Right forelimb (tissue), 1 donor: ENCODE results near the gene LEMD2.
A peak's percentile ranks its signal among the peaks of the same experiment; 100 is the strongest.

Experiments
- DNase-seq: peaks from one replicate; pipeline ENCODE4 v3.0.0-alpha.2; 2018

The LEMD2 gene

DNA sequence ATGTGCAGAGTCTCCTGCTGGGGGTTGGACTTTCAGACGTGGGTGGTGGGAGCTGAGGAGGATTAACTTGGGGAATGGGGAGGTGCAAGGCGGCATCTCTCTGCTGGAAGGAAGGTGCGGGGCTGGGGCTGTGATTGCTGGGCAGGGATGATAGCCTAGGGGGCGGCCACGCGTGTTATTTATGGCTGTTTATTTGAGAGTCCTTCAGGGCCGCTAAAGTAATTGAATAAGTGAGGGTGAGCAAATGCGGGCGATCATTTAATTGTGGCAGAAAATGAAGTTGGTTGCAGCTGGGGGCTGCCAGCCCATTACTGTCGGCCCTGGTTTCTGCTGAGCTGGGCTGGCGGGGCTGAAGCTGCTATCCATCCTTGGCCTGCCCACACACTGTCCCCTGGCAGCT lies 34.7 kb downstream of the LEMD2 start:
- no peak for DNase-seq

GRCh38 chr6:33752646-33753015 lies 36.3 kb downstream of the LEMD2 start:
- no peak for DNase-seq

DNA sequence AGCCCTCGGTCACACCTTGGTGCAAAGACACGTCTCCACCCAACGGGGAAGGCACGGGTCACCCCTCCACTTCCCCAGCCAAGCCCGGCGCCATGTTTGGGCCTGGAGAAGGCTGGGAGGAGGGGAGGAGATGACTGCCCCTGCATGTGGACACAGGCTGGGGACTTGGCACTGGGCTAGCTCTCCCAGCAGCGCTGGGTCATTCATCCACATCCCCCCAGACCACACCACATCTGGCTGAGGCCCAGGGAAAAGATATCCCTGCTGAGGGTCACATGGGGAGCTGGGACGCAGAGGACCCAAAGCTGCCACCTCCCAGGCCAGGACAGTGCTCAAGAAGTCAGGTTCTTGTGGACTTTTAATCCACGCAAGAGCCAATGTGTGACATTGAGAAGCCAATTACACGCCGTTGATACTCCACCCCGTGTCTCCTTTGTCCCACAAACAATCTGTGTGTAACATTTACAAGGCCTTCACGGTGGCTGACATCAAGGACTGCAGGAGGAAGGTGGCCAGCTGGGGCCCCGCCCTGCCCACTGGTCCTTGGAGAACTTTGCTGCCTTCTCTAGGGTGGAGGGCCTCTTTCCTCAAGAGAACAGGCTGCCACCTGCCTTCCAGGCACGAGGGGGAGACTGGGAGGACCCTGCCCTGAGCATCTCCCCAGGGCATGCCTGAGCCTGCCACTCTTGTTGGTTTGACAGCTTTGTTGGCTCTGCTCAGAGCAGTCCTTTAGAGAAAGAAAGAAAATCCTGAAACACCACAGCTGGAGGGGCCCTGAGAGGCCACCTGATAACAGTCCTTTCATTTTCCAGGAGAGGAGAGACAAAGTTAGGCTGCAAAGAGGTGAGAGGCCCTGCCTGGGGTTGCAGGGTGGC lies 36.9 kb downstream of the LEMD2 start:
- no peak for DNase-seq

DNA sequence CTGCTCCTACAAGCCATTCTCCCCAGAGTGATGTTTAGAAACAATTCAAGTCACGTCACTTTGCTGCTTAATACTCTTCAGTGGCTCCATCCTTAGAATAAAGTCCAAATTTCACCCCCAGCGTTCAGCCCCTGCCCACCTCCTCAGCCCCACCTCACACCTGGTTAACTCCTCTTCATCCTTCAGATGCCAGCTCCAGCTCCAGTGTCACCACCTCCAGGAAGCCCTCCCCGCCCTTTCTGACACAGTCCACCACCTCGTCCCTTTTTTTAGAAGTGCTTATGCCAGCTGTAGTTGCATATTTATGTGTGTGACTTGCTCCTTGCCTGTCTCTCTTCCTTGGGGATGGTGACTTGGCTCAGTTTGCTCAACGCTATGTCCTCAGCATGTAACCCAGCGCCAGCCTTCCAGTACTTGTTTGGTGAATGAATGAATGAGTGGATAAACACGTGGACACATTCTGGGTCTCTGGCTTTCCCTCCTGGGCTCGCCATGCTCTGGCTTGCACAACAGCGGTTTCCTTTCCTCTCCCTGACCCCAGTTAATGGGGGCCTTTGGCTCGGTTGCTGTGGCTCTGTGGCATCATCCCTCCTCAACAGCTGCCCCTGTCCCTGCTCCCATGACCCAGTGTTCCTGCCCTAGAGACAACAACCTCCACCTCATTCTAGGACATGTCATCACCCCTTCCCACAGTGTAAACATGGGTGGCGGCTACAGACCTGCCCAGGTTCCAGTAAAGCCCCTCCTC lies 38.5 kb downstream of the LEMD2 start:
- no peak for DNase-seq

- no peak for DNase-seq
Observed at GRCh38 chr6:33749401-33749800, 39.5 kb downstream of the LEMD2 start.

DNA sequence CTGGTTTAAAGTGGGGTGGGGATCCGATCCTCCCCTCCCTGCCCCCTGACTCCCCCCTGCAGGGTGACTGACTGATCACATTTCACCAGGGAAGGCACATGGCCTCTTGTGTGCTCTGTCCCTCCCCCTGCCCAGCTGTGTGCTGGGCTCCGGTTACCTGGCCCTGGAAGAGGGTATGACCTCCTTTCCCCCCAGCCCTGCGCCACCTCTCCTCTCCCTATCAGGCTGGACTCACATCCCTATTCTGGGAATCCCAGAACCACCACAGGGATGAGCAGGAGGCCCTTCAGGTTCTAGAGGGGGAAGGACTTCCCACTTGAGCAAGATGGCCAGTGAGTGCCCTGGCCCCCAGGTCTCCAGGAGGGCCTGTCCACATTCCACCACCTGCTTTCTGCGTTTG lies 40.1 kb downstream of the LEMD2 start:
- no peak for DNase-seq

DNA sequence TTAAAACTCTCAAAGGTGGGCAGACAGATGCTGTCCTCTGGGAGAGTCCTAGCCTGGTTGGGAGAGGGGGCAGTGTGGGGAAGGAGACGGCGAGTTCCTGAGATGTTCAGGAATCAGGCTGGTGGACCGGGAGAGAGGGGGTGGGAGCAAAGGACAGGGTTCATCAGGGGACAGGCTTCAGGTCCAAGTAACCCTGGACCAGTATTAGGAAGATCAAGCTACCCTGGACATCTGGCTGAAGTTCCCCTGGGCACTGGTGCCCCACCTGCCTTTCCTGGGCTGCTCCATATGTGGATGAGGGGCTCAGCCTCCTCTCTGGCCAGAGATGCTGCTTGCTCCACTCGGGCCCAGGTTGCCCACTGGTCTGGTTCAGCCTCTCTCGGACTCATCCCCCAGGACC lies 41.1 kb downstream of the LEMD2 start:
- DNase-seq, result no peak

DNA sequence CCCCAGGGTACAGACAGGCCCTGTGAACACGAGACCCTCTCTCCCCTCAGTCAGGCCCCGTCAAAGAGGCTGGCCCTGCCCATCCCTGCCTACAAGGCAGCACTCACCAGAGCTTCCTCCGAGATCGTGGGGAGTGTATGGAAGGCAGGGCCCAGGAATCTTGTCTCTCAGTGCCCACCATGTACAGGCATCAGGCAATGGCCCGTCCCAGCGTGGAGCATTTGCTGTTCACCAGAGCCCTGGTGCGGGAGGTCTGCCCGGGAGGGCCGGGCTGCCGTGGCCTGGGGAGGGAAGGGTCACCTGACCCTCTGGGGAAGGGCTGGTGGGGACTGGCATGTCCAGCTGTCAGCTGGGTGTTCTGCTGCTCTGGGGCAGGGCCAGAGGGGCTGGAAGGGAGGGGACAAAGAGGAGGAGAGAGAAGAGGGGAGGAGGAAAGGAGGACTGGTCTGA lies 42.3 kb downstream of the LEMD2 start, which contains the start of gene IP6K3:
Gene IP6K3, minus strand, starts transcription at position 255 of the 450 bp plus-strand sequence. CDS start 11,429 bp downstream, outside the sequence.
- peak; percentile 69 for DNase-seq

- DNase-seq, result peak; percentile 68
Observed at GRCh38 chr6:33746036-33746600, 42.8 kb downstream of the LEMD2 start.

GRCh38 chr6:33745548-33745947 lies 43.4 kb downstream of the LEMD2 start:
- DNase-seq, result no peak

- DNase-seq, result no peak
Observed at GRCh38 chr6:33744895-33745546, 43.9 kb downstream of the LEMD2 start.

- DNase-seq, result peak; percentile 80
Observed at GRCh38 chr6:33744001-33744848, 44.7 kb downstream of the LEMD2 start.

GRCh38 chr6:33742837-33743236 lies 46.1 kb downstream of the LEMD2 start:
- DNase-seq, result no peak

- DNase-seq, result no peak
Observed at GRCh38 chr6:33742092-33742491, 46.8 kb downstream of the LEMD2 start.

DNA sequence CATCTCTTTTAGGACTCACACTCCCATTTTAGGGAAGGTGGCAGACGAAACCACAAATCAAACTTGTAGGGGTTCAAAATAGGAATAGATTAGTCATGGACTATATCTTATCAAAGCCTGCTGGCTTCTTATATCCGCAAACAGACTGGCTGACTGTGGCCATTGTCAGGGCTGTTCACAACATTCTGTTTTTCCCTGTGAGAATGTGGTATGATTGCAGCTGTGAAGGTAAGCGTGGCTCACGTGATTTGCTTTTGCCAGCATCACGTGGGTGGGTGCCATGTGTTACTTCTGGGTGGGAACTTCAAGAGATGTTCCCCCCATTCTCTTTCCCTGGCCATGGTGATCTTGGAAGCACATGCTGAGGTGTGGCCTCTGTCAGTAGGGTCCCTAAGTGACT lies 48.1 kb downstream of the LEMD2 start:
- DNase-seq, result no peak

DNA sequence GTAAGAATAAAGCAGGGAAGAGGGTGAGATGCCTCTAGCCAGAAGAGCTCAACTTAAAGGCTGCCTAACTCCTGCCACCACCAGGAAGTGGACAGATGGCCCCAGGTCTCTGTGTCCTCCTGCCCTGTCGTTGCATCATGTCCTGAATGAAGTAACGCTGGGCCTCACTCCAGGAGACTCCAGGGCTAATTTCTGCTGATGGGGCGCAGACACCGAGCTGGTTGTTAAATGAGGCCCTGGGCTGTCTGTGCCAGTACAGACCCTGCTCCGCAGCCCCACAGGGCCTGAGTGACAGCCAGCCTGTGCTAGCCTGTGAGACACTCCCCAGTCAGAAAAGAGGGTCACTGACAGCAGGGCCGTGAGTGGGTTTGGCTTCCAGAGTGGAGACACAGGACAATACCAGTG lies 48.7 kb downstream of the LEMD2 start:
- no peak for DNase-seq

- DNase-seq, result no peak
Observed at GRCh38 chr6:33739571-33739970, 49.4 kb downstream of the LEMD2 start.

DNA sequence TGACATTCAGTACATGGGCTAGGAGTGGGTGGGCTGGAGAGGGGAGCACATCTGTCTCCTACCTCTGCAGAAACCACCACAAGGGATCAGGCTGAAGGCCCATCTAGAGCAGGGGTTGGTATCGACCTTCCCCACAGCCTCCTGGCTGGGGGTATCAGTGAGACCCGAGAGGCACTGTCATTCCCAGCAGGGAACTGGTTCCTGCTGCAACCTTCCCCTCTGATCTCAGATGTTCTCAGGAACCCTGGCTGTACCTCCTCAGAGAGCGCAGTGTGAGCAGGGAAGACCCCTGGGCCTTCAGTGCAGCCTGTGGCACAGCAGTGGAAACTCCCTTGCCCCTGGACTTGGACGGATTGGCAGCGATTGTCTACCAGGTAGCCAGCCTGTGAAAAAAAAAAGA lies 50.1 kb downstream of the LEMD2 start:
- no peak for DNase-seq

GRCh38 chr6:33738153-33738552 lies 50.8 kb downstream of the LEMD2 start:
- DNase-seq, result no peak

- no peak for DNase-seq
Observed at GRCh38 chr6:33737267-33738026, 51.5 kb downstream of the LEMD2 start.

- DNase-seq, result no peak
Observed at GRCh38 chr6:33735216-33735615, 53.7 kb downstream of the LEMD2 start.

DNA sequence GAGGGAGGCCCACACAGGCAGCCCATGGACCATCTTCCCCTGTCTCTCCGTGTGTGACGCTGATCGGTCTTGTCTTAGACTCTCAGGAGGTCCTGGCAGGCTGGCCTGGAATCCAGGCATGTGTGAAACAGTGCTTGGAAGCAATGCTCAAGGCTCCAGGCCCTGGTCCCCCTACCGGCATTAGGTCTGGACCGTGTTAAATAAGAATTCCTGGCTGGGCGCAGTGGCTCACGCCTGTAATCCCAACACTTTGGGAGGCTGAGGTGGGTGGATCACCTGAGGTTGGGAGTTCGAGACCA lies 55.3 kb downstream of the LEMD2 start:
- DNase-seq, result no peak
